Chondrocyte (in vitro differentiated cells): ENCODE measurements around the gene ADGRF4. TPM values are rescaled to one million over a fixed set of nuclear protein-coding genes. Genes with fewer than 3 reads are reported as not detected.

Experiments
- DNase-seq: peaks from one replicate; pipeline ENCODE4 v3.0.0; 2021; ENCODE audit warnings: mixed read lengths, low spot score
- H3K27ac Mint-ChIP-seq: one replicate; pipeline ENCODE4 v1.8.0; 2021; ENCODE audit warnings: mild to moderate bottlenecking, moderate library complexity, mixed read lengths; ENCODE audit not compliant: unreplicated experiment
- H3K27me3 Mint-ChIP-seq: 2 replicates; pipeline ENCODE4 v1.8.0; 2021; ENCODE audit warnings: low read depth, mixed read lengths
- H3K36me3 Mint-ChIP-seq: 2 replicates; pipeline ENCODE4 v1.8.0; 2021; ENCODE audit warnings: low read depth, mixed read lengths
- H3K4me1 Mint-ChIP-seq: 2 replicates; pipeline ENCODE4 v1.8.0; 2021; ENCODE audit warnings: low read depth, mild to moderate bottlenecking, mixed read lengths
- H3K4me3 Mint-ChIP-seq: one replicate; pipeline ENCODE4 v1.8.0; 2021; ENCODE audit warnings: mild to moderate bottlenecking, moderate library complexity, mixed read lengths; ENCODE audit not compliant: unreplicated experiment
- H3K9me3 Mint-ChIP-seq: 2 replicates; pipeline ENCODE4 v1.8.0; 2021; ENCODE audit warnings: low read depth, mixed read lengths
- total RNA-seq: library from RNA; stranded (reverse); gene quantifications from 3 replicates; pipeline ENCODE4 v1.2.1, GENCODE V29; 2021
- TF ChIP-seq, protein P1 (sequence below): fragments of 200-600 bp; sonication (generic); IDR thresholded peaks from 2 replicates; pipeline ENCODE4 v1.5.0; 2021; ENCODE audit warnings: antibody characterized with exemption, mild to moderate bottlenecking, moderate library complexity

Gene ADGRF4
- total RNA-seq, 1 donor from 2014 or later, result not detected

DNA sequence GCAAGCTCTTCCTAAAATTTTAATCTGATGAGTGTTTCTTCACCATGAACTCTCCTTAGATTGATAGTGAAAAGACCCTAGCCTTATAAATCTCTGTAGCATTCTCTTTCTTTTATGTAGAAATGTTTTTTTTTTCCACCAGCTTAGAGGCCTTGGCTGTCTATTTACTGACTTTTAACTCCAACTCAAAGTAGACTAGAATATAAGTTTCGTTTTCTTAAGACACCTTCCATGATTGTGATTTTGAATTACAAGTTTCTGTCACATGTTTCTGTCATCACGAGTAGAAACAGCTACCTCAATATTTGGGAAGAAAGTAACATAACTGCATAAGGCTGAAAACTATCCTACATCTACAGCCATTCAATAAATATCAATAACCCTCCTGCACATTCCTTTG, 17.8 kb downstream of the ADGRF4 start:
- Mint-ChIP-seq H3K36me3 (no peaks in the 10 kb centered on the region), H3K27ac (no peak overlapping the region), H3K4me3 (no peak overlapping the region), H3K27me3 (peaks cover 2% of the 10 kb centered on the region), H3K9me3 (no peaks in the 10 kb centered on the region), H3K4me1 (no peaks in the 10 kb centered on the region)
- no peak for DNase-seq
- TF ChIP-seq, protein P1, sequence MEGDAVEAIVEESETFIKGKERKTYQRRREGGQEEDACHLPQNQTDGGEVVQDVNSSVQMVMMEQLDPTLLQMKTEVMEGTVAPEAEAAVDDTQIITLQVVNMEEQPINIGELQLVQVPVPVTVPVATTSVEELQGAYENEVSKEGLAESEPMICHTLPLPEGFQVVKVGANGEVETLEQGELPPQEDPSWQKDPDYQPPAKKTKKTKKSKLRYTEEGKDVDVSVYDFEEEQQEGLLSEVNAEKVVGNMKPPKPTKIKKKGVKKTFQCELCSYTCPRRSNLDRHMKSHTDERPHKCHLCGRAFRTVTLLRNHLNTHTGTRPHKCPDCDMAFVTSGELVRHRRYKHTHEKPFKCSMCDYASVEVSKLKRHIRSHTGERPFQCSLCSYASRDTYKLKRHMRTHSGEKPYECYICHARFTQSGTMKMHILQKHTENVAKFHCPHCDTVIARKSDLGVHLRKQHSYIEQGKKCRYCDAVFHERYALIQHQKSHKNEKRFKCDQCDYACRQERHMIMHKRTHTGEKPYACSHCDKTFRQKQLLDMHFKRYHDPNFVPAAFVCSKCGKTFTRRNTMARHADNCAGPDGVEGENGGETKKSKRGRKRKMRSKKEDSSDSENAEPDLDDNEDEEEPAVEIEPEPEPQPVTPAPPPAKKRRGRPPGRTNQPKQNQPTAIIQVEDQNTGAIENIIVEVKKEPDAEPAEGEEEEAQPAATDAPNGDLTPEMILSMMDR, result no peak

DNA sequence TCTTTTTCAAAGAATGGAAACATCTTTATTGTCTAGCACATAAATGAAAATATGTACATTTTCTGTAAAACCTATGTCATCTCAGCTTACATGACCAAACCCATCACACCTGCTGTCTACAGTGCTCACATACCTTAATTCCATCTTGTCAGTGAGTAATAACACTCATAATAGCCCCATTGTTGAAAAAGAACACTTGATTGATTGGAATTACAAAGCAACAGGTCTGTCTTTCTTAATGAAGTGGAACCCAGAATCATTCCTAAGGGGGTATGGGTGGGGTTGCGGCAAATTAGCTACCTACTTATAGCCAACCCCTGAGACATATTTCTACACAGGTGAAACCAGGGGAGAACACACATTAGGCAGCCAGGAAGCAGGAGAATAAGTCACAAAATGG, 20.2 kb downstream of the ADGRF4 start:
- H3K4me3 Mint-ChIP-seq, result no peak overlapping the region
- H3K4me1 Mint-ChIP-seq, result no peaks in the 10 kb centered on the region
- H3K9me3 Mint-ChIP-seq, result no peaks in the 10 kb centered on the region
- TF ChIP-seq, protein P1, result no peak
- H3K27ac Mint-ChIP-seq, result no peak overlapping the region
- no peak for DNase-seq
- H3K36me3 Mint-ChIP-seq, result no peaks in the 10 kb centered on the region
- H3K27me3 Mint-ChIP-seq, result no peaks in the 10 kb centered on the region

DNA sequence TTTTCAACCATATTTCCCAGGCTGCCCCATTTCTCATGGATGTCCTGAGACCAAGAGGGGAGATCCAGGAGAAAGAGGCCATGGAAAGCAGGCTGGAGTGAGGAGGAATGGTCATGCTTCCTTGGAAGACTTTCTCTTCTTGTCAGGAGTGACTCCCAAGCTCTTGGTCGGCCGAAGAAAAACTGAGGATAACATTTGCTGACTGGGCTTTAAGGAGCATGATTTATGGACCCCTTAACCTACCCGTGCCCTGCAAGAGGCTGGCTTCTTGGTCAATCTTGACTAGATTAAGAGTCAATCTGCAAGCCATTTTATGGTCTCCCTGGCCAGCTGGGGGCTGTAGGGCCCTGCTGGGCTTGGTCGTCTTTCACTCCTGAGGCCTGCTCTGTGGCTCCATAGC, 22.8 kb downstream of the ADGRF4 start:
- no peaks in the 10 kb centered on the region for H3K36me3 Mint-ChIP-seq
- no peak overlapping the region for H3K27ac Mint-ChIP-seq
- no peaks in the 10 kb centered on the region for H3K4me1 Mint-ChIP-seq
- H3K4me3 Mint-ChIP-seq, result no peak overlapping the region
- TF ChIP-seq, protein P1, result no peak
- no peaks in the 10 kb centered on the region for H3K9me3 Mint-ChIP-seq
- H3K27me3 Mint-ChIP-seq, result no peaks in the 10 kb centered on the region
- DNase-seq, result no peak

DNA sequence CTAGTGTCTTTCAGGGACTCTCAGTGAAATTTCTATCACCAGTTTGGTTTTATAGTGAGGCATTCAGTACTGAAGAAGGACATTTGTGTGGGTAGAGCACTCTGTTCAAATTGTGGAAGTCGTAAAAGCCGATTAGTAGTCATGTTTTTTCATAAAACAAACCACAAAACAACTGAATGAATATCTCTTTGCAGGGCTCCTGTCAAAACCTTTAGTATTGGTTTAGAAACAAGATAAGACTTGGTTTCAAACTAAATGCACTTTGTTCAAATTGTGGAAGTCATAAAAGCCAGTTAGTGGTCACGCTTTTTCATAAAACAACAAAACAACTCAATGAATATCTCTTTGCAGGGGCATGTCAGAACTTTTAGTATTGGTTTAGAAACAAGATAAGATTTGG, 23.8 kb downstream of the ADGRF4 start:
- no peak for DNase-seq
- H3K36me3 Mint-ChIP-seq, result no peaks in the 10 kb centered on the region
- peaks cover 2% of the 10 kb centered on the region for H3K9me3 Mint-ChIP-seq
- H3K27me3 Mint-ChIP-seq, result no peaks in the 10 kb centered on the region
- H3K4me1 Mint-ChIP-seq, result no peaks in the 10 kb centered on the region
- TF ChIP-seq, protein P1, result no peak
- H3K27ac Mint-ChIP-seq, result no peak overlapping the region
- no peak overlapping the region for H3K4me3 Mint-ChIP-seq

DNA sequence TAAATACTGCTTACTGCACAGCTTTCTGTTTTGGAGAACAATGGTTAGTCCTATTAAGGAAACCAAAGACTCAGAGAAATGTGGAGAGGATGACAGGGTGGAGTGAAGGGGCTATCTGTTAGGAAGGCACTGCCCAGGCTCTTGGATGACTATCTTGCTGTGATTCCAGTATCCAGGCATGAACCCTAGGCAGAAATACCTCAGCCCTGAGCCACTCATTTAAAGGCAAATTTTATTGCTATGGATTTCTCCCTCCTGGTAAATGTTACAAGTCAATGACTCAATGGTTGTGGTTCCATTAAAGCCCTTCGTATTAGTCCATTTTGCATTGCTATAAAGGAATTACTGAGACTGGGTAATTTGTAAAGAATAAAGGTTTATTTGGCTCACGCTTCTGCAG, 25.9 kb downstream of the ADGRF4 start:
- Mint-ChIP-seq H3K27ac (no peak overlapping the region), H3K27me3 (no peaks in the 10 kb centered on the region), H3K36me3 (no peaks in the 10 kb centered on the region), H3K9me3 (peaks cover 6% of the 10 kb centered on the region), H3K4me1 (no peaks in the 10 kb centered on the region), H3K4me3 (no peak overlapping the region)
- TF ChIP-seq, protein P1, result no peak
- DNase-seq, result no peak
